GM12878 (cell line): ENCODE results near the gene PLPPR1. TPM values are rescaled to one million over a fixed set of nuclear protein-coding genes. Genes with fewer than 3 reads are reported as not detected.

Source experiments
- ATAC-seq: fragments of 200-7000 bp; cut with Tn5 transposase; 3 replicates; pipeline ENCODE4 v1.9.1; 2020; ENCODE audit warnings: mild to moderate bottlenecking, moderate library complexity
- BruUV-seq: library from RNA; stranded (reverse); fragments of 400-500 nt; replicated peaks from 2 replicates; lab custom pipeline; 2021; lab: Mats Ljungman, UMichigan
- CTCF ChIA-PET: fragments of 300-600 bp; sonication (Branson Sonifier 250); formaldehyde crosslinking; extraction: SDS; loops from one replicate; lab custom pipeline; 2021; ENCODE audit warnings: inconsistent platforms; lab: Yijun Ruan, JAX
- POLR2A ChIA-PET: fragments of 350-600 bp; formaldehyde crosslinking; extraction: SDS; loops from one replicate; lab custom pipeline; 2021; ENCODE audit warnings: inconsistent platforms; lab: Charles Lee
- RAD21 ChIA-PET: fragments of 300-600 bp; sonication (Branson Sonifier 250); formaldehyde crosslinking; loops from one replicate; lab custom pipeline; 2023; ENCODE audit warnings: antibody characterized with exemption; ENCODE audit not compliant: unreplicated experiment; lab: Charles Lee
- SMC1A ChIA-PET: fragments of 300-600 bp; sonication (Branson Sonifier 250); formaldehyde crosslinking; loops from one replicate; lab custom pipeline; 2023; ENCODE audit not compliant: unreplicated experiment, uncharacterized antibody; lab: Charles Lee
- DNase-seq: peaks from one replicate; pipeline ENCODE4 v3.0.0-alpha.2; 2011; ENCODE audit warnings: low read depth, low spot score
- FAIRE-seq: peaks from 3 replicates; lab custom pipeline; 2011; peaks lifted over from hg19 to GRCh38; lab: Jason Lieb, UNC
- H2AFZ ChIP-seq: 2 replicates; pipeline ENCODE4 v1.6.0; 2011; ENCODE audit warnings: low read depth, low read length, control low read depth; ENCODE audit not compliant: control insufficient read depth
- H3K27ac ChIP-seq: 2 replicates; pipeline ENCODE4 v1.5.1; 2011; ENCODE audit warnings: control low read depth; ENCODE audit not compliant: control insufficient read depth, insufficient read depth
- H3K27me3 ChIP-seq, 2 experiments: replicated peaks in 1 of 2; 2 replicates each; pipeline versions ENCODE4 v1.6.0 to v1.6.1; 2011; ENCODE audit warnings: low read length in 1 of 2; ENCODE audit not compliant: control insufficient read depth in 2 of 2, insufficient read depth in 2 of 2
- H3K36me3 ChIP-seq, 2 experiments: 2 replicates each; pipeline ENCODE4 v1.5.1; 2011; ENCODE audit warnings: low read length in 1 of 2; ENCODE audit not compliant: control insufficient read depth in 2 of 2, insufficient read depth in 2 of 2
- H3K4me1 ChIP-seq: 2 replicates; pipeline ENCODE4 v1.6.1; 2011; ENCODE audit warnings: mild to moderate bottlenecking, low read length, moderate library complexity, mixed read lengths; ENCODE audit not compliant: control insufficient read depth, insufficient read depth
- H3K4me2 ChIP-seq: 2 replicates; pipeline ENCODE4 v1.6.0; 2011; ENCODE audit warnings: control low read depth; ENCODE audit not compliant: control insufficient read depth, insufficient read depth
- H3K4me3 ChIP-seq: fragments of 200-600 bp; sonication (generic); 2 replicates; pipeline ENCODE4 v1.5.1; 2016
- H3K79me2 ChIP-seq: 2 replicates; pipeline ENCODE4 v1.6.0; 2011; ENCODE audit warnings: low read length; ENCODE audit not compliant: control insufficient read depth, insufficient read depth
- H3K9ac ChIP-seq: 2 replicates; pipeline ENCODE4 v1.8.0; 2011; ENCODE audit warnings: low read length, control low read depth, mixed read lengths; ENCODE audit not compliant: control insufficient read depth, insufficient read depth
- H3K9me3 ChIP-seq: replicated peaks from 3 replicates; pipeline ENCODE4 v1.5.1; 2011; ENCODE audit warnings: mild to moderate bottlenecking, low read length; ENCODE audit not compliant: control insufficient read depth, insufficient read depth
- H4K20me1 ChIP-seq: 2 replicates; pipeline ENCODE4 v1.6.0; 2011; ENCODE audit not compliant: control insufficient read depth, insufficient read depth
- ATF2 ChIP-seq: IDR thresholded peaks from 2 replicates; pipeline ENCODE4 v1.6.1; 2012; ENCODE audit warnings: low read length, inconsistent platforms
- CHD4 ChIP-seq: fragments of 200-600 bp; sonication (generic); IDR thresholded peaks from 2 replicates; pipeline ENCODE4 v1.6.1; 2016; ENCODE audit warnings: mild to moderate bottlenecking
- CREB1 ChIP-seq: IDR thresholded peaks from 2 replicates; pipeline ENCODE4 v1.6.1; 2012; ENCODE audit warnings: low read depth, mild to moderate bottlenecking, inconsistent platforms
- CUX1 ChIP-seq: IDR thresholded peaks from 2 replicates; pipeline ENCODE4 v1.6.1; 2012; ENCODE audit warnings: improper control_type of control experiment, low read depth, low read length; ENCODE audit not compliant: insufficient replicate concordance
- EZH2 ChIP-seq: IDR thresholded peaks from 2 replicates; pipeline ENCODE4 v1.6.1; 2012; ENCODE audit warnings: low read depth, mild to moderate bottlenecking, control low read depth, inconsistent platforms, low read length, borderline replicate concordance; ENCODE audit not compliant: control insufficient read depth
- HDGF ChIP-seq: fragments of 450-650 bp; IDR thresholded peaks from 2 replicates; pipeline ENCODE4 v1.6.1; 2016; ENCODE audit warnings: antibody characterized with exemption
- IRF3 ChIP-seq: fragments of 450-650 bp; IDR thresholded peaks from 2 replicates; pipeline ENCODE4 v1.6.1; 2014; ENCODE audit warnings: mild to moderate bottlenecking
- KAT2A ChIP-seq: conservative IDR thresholded peaks from 2 replicates; pipeline ENCODE4 v1.6.1; 2011; ENCODE audit warnings: low read depth, low read length; ENCODE audit not compliant: control insufficient read depth
- MTA3 ChIP-seq: IDR thresholded peaks from 2 replicates; pipeline ENCODE4 v1.6.1; 2012; ENCODE audit warnings: low read length, inconsistent platforms, borderline replicate concordance
- MXI1 ChIP-seq: fragments of 150-350 bp; IDR thresholded peaks from 2 replicates; pipeline ENCODE4 v1.6.1; 2011; ENCODE audit warnings: low read depth, mild to moderate bottlenecking, inconsistent platforms, low read length, improper control_type of control experiment
- POLR2AphosphoS2 ChIP-seq: IDR thresholded peaks from 2 replicates; pipeline ENCODE4 v1.6.1; 2011; ENCODE audit warnings: low read depth, mild to moderate bottlenecking, low read length, improper control_type of control experiment, moderate library complexity
- POU2F2 ChIP-seq: IDR thresholded peaks from 3 replicates; pipeline ENCODE4 v1.6.1; 2011; ENCODE audit warnings: low read depth, mild to moderate bottlenecking, low read length, borderline replicate concordance
- RBBP5 ChIP-seq: fragments of 200-600 bp; sonication (generic); conservative IDR thresholded peaks from 2 replicates; pipeline ENCODE4 v1.6.1; 2016
- RCOR1 ChIP-seq: conservative IDR thresholded peaks from 2 replicates; pipeline ENCODE4 v1.6.1; 2012; ENCODE audit warnings: low read depth, low read length, improper control_type of control experiment
- SUZ12 ChIP-seq: fragments of 200-600 bp; sonication (generic); IDR thresholded peaks from one replicate; pipeline ENCODE4 v1.6.1; 2018; ENCODE audit warnings: antibody characterized with exemption, mild to moderate bottlenecking; ENCODE audit not compliant: unreplicated experiment
- YBX1 ChIP-seq: fragments of 450-650 bp; IDR thresholded peaks from 2 replicates; pipeline ENCODE4 v1.6.1; 2016; ENCODE audit warnings: antibody characterized with exemption
- ZBED1 ChIP-seq: IDR thresholded peaks from 2 replicates; pipeline ENCODE4 v1.6.1; 2016; ENCODE audit warnings: borderline replicate concordance
- ZNF384 ChIP-seq: IDR thresholded peaks from 2 replicates; pipeline ENCODE4 v1.6.1; 2012; ENCODE audit warnings: low read depth, mild to moderate bottlenecking, low read length, improper control_type of control experiment, borderline replicate concordance
- WGBS: methylation state at CpG from one replicate; pipeline ENCODE4 v1.1.6; 2016; ENCODE audit warnings: low lambda C conversion rate; ENCODE audit not compliant: insufficient replicate concordance, insufficient coverage; ENCODE audit errors: missing lambda C conversion rate; 5-methylcytosine and 5-hydroxymethylcytosine counted together
- in situ Hi-C: fragments of 300-500 bp; cut with MboI; formaldehyde crosslinking; loops from 9 replicates; pipeline ENCODE4 v1.14.3; 2018; ENCODE audit warnings: mixed read lengths
- intact Hi-C: fragments of 100-400 bp; cut with micrococcal nuclease; formaldehyde crosslinking; loops from one replicate; pipeline ENCODE4 v1.14.2; 2022; ENCODE audit not compliant: unreplicated experiment
- polyA plus RNA-seq, 11 experiments: library from polyadenylated mRNA; depleted of rRNA in 4 of 11; unstranded in 6 of 11; stranded (reverse) in 5 of 11; fragments of >200 nt; fragmentation: Nextera tagmentation in 4 of 11; fragmentation: Illumina TruSeq in 1 of 11; extraction: Ambion mirVana in 4 of 11; extraction: Trizol in 1 of 11; gene quantifications; 1 replicate in 1 of 11; 2 replicates in 10 of 11; pipeline versions ENCODE4 v1.2.1 to v1.2.3, GENCODE V29; 2011 to 2016; ENCODE audit warnings: inconsistent platforms in 2 of 11, missing spikeins in 2 of 11, low read depth in 1 of 11
- total RNA-seq, 4 experiments: library from RNA; depleted of rRNA in 3 of 4; stranded (reverse); fragments of >200 nt in 3 of 4; fragmentation: Illumina TruSeq in 1 of 4; extraction: Trizol in 1 of 4; gene quantifications; 2 replicates each; pipeline versions ENCODE4 v1.2.1 to v1.2.3, GENCODE V29; 2013 to 2021

The PLPPR1 gene
- total and polyA plus RNA-seq, 10 of the 15 experiments (the other 5 are each of a cell fraction or from before 2014, with no cell fraction given) = 0.69 TPM; not detected in 9

GRCh38 chr9:101029315-101030085 is 973 bp downstream of the PLPPR1 start:
- in situ Hi-C loops (no loop called here), intact Hi-C loops (no loop called here)
- ChIA-PET POLR2A (no interaction called here), RAD21 (no interaction called here), CTCF (no interaction called here), SMC1A (no interaction called here)
- Histone ChIP-seq H3K27ac (no peak overlapping the region), H3K27me3 (peaks cover 6 to 7% of the 10 kb centered on the region in 2 experiments; a peak in 3 of 4 replicates), H3K9ac (no peak overlapping the region), H3K9me3 (no peaks in the 10 kb centered on the region), H3K36me3 (no peaks in the 10 kb centered on the region), H2AFZ (no peak overlapping the region), H3K4me2 (no peak overlapping the region), H3K79me2 (no peaks in the 10 kb centered on the region), H4K20me1 (no peaks in the 10 kb centered on the region), H3K4me1 (no peaks in the 10 kb centered on the region), H3K4me3 (no peak overlapping the region)
- DNase-seq = no peak
- no peak for FAIRE-seq
- BruUV-seq = no TSS peak
- ATAC-seq = no peak
- 23% methylated on average over 37 of the region's 38 CpGs for WGBS
- TF ChIP-seq POLR2AphosphoS2 (no peak), HDGF (no peak), YBX1 (no peak), EZH2 (no peak), KAT2A (no peak), ZBED1 (no peak), MTA3 (no peak), RBBP5 (no peak), SUZ12 (no peak), CREB1 (no peak), IRF3 (no peak), CHD4 (no peak), POU2F2 (no peak), ZNF384 (no peak), ATF2 (no peak), RCOR1 (no peak), CUX1 (no peak), MXI1 (no peak)
